Measurements from ENCODE around the gene LEMD2.

The LEMD2 gene

GRCh38 chr6:33772082-33772830 lies 16.7 kb downstream of the LEMD2 start:
- no peak for DNase-seq

DNA sequence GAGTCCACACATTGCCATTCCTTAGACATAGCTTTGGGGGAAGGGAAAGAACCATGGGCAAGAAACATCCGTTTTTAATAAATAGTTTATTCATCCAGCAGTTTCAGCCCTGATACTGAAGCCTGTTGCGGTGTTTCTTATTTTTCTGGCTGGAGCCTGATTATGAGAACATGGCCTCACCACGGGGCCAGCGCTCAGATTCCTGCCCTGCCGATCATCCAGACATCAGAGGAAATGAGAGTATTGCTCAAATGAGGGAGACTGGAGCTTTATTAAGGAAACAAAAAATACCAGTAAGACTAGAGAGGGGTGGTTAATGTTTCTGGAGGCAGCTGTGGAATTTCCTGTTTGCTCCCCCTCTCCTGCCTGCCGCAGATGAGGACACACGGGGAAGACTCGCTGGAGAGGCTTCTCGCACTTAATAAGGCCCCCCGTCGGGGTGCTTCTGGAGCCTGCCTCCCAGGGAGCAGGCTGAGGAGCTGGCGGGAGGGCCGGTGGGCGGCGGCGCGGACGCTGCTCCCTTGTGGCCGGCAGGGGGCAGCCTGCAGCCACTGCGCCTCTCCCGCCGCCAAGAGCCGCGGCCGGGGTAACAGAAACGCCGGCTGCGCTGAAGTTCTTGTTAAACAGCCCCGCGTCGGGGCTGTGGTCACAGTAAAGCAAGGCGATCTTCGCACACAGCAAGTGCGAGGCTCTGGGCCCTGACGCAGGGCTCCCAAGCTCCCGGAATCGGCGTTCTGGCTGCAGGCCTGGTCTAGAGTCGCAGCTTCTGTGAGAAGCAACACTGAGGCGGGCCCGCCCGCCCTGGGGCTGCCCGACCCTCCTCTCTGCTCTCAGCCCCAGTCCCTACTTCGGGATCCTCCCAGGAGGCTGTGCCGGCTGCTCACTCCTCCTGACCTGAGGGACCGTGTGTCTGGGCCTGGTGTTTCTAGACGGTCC lies 17.5 kb downstream of the LEMD2 start:
- peak; percentile 50 for DNase-seq

DNA sequence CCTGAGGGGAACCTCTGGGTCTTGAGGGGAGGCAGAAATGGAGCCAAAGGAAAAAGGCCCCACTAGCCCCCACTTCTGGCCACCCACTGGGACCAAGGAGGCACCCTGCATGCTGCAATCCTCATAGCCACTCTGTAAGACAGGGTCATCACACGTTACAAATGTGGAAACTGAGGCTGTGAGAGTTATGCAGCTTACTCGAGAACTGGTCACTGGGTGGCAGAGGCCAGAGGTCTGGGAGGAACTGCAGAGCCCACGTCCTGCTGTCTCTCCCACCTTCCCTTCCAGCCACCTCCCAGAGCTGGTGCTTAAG lies 18.1 kb downstream of the LEMD2 start:
- DNase-seq, result no peak

DNA sequence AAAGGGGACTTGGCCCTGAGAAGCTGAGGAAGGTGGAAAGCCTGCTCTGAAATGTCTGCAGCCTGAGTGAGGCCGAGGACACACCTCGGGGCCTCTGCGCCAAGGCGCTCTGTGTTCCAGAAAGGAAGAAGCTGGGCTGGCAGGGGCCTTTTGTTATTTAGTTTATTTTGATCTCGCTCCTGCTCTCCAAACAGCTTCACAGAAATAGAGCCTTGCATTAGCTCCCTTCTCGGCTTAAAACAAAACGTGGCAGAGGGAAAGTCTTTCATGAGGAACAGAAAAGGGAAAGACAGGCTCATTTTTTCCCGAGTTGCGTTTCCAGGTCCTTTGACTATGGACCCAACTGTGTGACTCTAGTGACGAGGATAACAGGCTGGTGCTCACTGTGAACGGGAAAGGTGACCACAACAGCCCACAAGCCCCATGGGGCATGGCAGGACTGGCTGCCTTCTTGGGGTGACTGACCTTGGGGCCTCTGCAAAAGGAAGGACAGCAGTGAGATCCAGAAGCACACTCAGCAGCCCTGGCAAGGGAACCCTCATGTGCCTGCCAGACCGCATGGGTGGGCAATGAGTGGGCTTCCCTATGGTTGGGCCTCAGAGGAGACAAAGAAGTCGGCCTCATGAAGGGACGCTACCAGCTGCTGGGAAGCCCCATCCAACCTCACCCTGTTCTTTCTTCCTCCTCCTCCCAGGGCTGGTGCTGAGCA lies 18.7 kb downstream of the LEMD2 start:
- DNase-seq, result no peak

GRCh38 chr6:33769248-33769821 lies 19.6 kb downstream of the LEMD2 start:
- no peak for DNase-seq

- peak; percentile 66 for DNase-seq
These were observed 20.2 kb downstream of the LEMD2 start for GRCh38 chr6:33768644-33769120.

- DNase-seq, result no peak
These were observed 21.7 kb downstream of the LEMD2 start for GRCh38 chr6:33766921-33767907.

- DNase-seq, result no peak
These were observed 23.6 kb downstream of the LEMD2 start for GRCh38 chr6:33765368-33765767.

- no peak for DNase-seq
These were observed 24.9 kb downstream of the LEMD2 start for GRCh38 chr6:33764036-33764435.

DNA sequence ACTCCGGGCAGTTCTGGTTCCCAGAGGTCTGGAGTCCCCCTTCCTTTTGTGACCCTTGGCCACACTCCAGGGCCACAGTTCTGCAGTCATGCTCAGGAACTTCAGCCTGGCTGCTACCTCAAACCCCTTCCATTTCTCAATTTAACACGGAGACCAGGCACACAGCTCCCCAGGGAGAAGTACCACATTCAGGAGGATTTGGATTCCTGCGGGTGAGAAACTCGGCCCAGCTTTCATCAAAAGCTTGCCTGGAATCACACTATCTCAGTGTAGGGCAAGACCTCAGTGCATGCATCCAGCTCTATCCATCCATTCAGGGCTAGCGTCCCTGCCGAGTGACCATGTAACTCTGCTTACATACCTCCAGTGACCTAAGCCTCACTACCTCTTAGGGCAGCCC lies 25.4 kb downstream of the LEMD2 start:
- DNase-seq, result no peak

DNA sequence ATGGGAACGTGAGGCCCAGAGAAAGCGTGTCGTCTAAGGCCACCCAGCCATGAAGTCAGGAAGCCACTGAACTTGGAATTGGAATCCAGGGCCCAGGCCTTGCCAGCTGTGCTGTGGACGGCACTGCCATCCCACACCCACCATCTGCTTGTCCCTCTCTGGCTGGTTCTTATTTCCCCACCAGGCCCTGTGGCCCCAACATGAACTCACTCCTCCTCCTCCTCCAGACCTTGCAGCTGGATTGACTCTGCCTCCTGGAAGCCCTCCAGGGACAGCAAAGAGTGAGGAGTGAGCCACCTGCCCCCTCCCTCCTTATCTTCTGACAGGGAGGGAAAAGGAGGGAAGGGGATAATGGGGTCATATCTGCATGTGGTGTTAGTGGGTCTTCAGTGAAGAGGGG lies 26.2 kb downstream of the LEMD2 start:
- DNase-seq, result no peak

DNA sequence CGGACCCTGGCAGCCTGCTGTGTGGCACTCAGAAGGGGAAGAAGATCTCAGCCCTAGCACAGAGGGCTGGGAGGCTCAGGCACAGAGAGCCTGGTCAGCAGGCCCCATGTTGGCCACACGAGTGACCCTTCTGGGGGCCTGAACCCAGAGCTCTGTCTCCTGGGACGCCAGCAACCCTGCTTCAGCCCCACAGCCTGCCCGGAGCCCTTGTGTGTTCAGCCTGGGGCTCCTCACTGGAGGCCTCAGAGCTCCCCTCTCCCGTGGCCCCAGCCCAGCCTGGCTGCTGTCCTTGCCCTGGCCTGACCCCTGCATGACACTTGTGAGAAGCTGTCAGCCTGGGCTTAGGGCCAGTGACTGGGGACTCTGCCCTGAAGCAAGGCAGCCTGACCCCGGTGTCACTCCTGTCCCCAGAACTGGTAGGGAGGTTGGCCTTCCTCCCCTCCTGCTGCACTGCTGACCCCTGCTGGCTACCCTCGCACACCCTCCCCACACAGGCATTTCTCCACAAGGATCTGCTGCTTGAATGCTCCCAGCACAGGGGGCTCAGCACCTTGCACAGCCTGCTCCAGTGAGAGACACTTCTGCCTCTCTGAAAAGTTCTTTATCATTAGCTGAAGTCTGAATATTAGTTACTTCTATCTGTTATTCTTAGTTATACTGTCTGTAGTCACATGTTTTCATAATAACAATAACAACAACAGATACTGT lies 26.9 kb downstream of the LEMD2 start:
- peak; percentile 16 for DNase-seq

DNA sequence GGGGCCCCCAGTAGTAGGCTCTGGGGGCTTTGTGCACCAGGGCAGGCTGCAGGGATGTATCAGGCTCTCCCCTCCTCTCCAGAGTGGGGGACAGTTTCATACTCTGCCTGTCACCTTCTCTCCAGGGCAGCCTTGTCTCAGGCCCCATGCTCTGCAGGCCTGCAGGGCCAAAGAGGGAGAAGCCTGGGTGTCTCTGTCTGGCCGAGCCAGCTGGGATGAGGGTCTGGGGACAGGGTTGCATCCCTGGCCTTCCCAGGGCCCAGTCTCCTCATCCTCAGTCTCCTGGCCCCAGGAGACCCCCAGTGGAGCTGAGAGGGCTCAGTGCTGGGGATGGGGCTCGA lies 27.4 kb downstream of the LEMD2 start:
- DNase-seq, result no peak

DNA sequence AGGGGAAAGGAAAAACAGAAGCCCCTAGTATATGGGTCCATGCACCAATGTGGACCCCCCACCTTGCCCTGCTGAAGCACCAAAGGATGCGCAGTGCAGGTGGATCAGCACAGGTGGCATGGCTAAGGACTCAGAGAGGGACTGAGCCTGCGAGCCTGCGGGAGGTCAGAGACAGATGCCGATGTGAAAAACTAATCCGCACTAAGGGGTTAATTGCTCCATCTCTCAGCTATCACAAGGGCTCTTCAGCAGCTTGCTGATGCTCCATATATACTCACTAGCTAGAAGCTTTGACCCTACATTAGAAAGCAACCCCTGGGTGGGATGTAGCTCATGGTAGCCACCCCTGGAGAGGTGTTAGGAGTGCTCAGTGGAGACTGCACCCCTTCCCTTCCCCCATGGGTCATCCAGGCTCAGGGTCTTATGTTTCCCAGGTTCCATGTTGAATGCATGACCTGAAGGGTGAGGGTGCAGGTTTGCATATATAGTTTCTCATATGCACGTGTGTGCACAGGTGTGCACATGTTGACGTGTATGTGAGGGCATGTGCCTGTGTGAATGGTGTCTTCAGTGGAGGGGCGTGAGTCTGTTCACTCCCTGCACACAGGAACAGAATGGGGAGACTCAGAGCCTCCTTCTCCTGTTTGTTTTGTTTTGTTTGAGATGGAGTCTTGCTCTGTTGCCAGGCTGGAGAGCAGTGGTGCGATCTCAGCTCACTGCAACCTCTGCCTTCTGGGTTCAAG lies 28.9 kb downstream of the LEMD2 start:
- no peak for DNase-seq

DNA sequence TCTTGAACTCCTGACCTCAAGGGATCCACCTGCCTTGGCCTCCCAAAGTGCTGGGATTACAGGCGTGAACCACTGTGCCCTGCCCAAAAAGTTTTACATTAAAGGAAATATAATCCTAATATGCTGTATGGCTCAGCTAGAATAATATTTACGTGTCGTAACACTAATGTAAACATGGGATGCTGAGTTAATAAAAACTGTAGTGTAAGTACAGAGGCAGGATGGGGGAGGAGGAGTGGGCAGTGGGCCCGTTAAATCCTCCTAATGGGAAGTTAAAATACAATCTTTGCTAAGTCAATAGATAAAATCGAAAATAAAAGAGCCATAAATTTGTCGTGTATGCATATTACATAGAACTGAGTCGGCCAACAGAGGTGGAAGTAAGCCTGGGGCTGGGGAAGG lies 30.1 kb downstream of the LEMD2 start:
- DNase-seq, result no peak

DNA sequence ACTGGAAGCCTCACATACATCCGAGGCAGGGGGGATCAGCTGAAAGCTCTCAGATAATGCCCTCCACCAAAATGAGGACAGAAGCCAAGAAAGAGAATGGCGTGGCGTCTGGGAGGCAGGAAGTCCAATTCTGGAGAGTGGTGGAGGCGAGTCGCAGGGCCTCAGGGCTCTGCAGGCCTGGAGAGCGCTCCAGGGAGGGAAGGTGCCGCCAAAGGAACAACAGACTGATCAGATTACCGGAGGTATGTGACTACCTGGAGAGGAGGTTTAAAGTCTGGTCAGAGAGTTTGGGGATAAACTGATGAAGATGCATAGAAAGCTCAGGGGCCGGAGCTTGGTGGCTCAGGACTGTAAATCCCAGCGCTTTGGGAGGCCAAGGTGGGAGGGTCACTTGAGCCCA lies 31.0 kb downstream of the LEMD2 start:
- DNase-seq, result no peak

DNA sequence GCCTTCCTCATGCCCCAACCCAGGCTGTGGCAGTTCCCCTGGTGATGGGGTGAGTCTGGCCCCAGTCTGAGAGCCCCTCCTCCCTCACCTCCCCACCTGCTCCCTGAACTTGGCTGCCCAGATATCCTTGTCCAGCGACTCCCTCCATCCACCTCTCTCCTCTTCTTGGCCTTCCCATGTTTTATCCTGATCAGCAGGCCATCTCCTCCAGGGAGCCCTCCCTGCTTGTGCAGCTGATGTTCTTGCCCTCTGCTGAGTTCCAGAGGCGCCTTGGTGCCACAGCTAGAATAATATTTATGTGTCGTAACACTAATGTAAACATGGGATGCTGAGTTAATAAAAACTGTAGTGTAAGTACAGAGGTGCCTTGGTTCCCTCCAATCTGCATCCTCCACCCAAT lies 31.8 kb downstream of the LEMD2 start:
- DNase-seq, result no peak

DNA sequence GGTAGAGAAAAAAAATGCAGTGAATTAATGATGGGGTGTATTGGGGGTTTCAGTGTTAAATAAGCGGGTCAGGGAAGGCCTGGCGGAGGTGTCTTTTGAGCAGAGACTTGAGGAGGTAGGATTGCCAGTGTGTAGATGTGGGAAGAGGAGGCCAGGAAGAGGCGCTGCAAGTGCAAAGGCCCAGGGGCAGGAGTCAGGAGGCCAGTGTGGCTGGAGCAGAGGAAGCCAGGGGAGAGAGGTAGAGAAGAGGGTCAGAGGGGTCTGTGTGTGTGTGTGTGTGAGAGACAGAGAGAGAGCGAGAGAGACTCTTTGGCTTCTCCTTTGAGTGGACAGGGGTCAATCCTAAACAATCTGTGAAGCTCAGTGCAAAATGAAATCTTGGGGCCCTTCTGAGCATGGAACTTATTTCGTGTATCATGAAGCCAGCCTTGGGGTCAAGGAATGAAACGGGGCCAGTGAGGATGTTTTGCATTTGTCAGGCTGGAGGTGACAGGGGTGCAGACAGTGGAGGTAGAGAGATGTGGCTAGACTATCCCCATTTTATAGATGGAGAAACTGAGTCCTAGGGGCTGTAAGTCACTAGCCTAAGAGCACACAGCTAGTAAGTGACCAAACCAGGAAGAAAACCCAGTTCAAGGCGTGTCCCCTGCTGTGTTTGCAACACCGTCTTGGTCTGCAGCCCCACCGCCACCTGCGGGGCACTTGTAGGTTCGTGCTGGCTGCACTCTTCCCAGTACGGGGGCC lies 32.5 kb downstream of the LEMD2 start:
- DNase-seq, result no peak

DNA sequence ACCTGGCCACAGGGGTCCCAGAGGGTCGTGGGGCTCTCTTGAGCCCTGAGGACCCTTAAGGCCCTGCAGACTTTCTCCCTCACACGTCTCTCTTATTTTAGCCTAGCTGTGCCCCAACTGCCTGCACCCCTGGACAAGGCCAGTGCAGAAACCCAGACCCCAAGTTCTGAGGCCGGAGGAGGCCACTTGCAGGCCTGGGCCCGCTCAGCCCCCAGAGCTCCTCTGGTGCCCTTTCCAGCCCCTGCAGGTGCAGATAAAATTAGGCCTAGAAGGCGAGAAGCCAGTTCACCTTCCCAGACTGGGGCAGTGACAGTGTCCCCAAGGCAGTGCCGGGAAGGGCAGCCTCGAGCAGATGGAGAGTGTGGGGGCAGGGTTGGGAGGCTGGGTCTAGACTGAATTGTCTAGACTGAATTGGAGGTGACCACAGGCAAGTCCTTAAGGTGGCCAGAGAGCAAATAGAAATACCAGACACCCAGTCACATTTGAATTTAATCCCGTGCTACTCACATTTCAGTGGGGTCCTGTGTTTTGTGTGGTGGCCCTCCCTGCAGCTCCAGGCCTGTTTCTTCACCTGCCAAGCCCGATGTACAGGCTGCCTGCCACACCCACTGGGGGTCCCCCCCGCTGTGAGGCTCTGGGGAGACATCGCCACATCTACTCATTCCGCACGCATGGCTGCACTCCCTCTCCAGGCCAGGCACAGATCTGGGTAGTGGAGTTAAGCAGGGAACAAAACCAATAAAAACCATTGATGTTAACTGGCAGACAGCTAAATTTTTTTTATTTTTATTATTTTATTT lies 33.7 kb downstream of the LEMD2 start:
- DNase-seq, result no peak
